NCI-H526 (cell line): ENCODE data around the gene NTM.

Experiments used
- DNase-seq, 2 experiments: peaks; one replicate each; lab custom pipeline; 2025; lab: John Stamatoyannopoulos, UW

NTM gene

GRCh38 chr11:131770801-131771200, 400.4 kb downstream of the NTM start:
- no peak for DNase-seq

- no peak for DNase-seq
Measured at GRCh38 chr11:131771471-131771870, 401.1 kb downstream of the NTM start.

- no peak for DNase-seq
Measured at GRCh38 chr11:131773626-131774025, 403.2 kb downstream of the NTM start.

GRCh38 chr11:131776211-131776610, 405.8 kb downstream of the NTM start:
- DNase-seq = no peak

GRCh38 chr11:131785801-131786200, 415.4 kb downstream of the NTM start:
- no peak for DNase-seq

- DNase-seq = no peak
Measured at GRCh38 chr11:131787119-131787518, 416.7 kb downstream of the NTM start.

GRCh38 chr11:131790586-131790985, 420.2 kb downstream of the NTM start:
- no peak for DNase-seq

- DNase-seq = no peak
Measured at GRCh38 chr11:131792243-131792642, 421.8 kb downstream of the NTM start.

GRCh38 chr11:131796089-131796488, 425.7 kb downstream of the NTM start:
- DNase-seq = no peak

GRCh38 chr11:131796541-131796940, 426.1 kb downstream of the NTM start:
- no peak for DNase-seq

GRCh38 chr11:131800452-131800851, 430.0 kb downstream of the NTM start:
- no peak for DNase-seq

- DNase-seq = no peak
Measured at GRCh38 chr11:131802440-131803115, 432.2 kb downstream of the NTM start.

GRCh38 chr11:131807876-131808275, 437.5 kb downstream of the NTM start:
- no peak for DNase-seq

- DNase-seq = no peak
Measured at GRCh38 chr11:131808470-131808869, 438.1 kb downstream of the NTM start.

- DNase-seq = no peak
Measured at GRCh38 chr11:131809203-131809918, 438.9 kb downstream of the NTM start.

GRCh38 chr11:131810541-131810940, 440.1 kb downstream of the NTM start:
- DNase-seq = no peak

- DNase-seq = no peak
Measured at GRCh38 chr11:131811383-131811782, 441.0 kb downstream of the NTM start.

GRCh38 chr11:131814108-131814507, 443.7 kb downstream of the NTM start:
- no peak for DNase-seq

GRCh38 chr11:131815590-131815989, 445.2 kb downstream of the NTM start:
- DNase-seq = no peak

GRCh38 chr11:131816051-131816450, 445.6 kb downstream of the NTM start:
- no peak for DNase-seq

GRCh38 chr11:131817687-131818188, 447.3 kb downstream of the NTM start:
- no peak for DNase-seq

GRCh38 chr11:131819865-131820264, 449.4 kb downstream of the NTM start:
- DNase-seq = no peak

- no peak for DNase-seq
Measured at GRCh38 chr11:131822506-131822905, 452.1 kb downstream of the NTM start.

- DNase-seq = no peak
Measured at GRCh38 chr11:131823772-131824171, 453.4 kb downstream of the NTM start.
